ENCODE results near the gene FEM1B.

FEM1B gene

GRCh38 chr15:68259883-68260282, 17.7 kb upstream of the FEM1B start:
- no peak for DNase-seq (ENCODE audit: low read depth in 2 of 2)

- no peak for DNase-seq (ENCODE audit: low read depth in 2 of 2)
These were observed 16.3 kb upstream of the FEM1B start for GRCh38 chr15:68261241-68261640.

- no peak for DNase-seq (ENCODE audit: low read depth in 2 of 2)
These were observed 15.6 kb upstream of the FEM1B start for GRCh38 chr15:68261980-68262379.

- DNase-seq (ENCODE audit: low read depth in 2 of 2): no peak
These were observed 14.8 kb upstream of the FEM1B start for GRCh38 chr15:68262514-68263356.

GRCh38 chr15:68264282-68264681, 13.3 kb upstream of the FEM1B start:
- no peak for DNase-seq (ENCODE audit: low read depth in 2 of 2)

- no peak for DNase-seq (ENCODE audit: low read depth in 2 of 2)
These were observed 12.5 kb upstream of the FEM1B start for GRCh38 chr15:68265081-68265480.

GRCh38 chr15:68265674-68266073, 11.9 kb upstream of the FEM1B start:
- DNase-seq (ENCODE audit: low read depth in 2 of 2): no peak

GRCh38 chr15:68268405-68268804, 9.1 kb upstream of the FEM1B start:
- DNase-seq (ENCODE audit: low read depth in 2 of 2): no peak

- no peak for DNase-seq (ENCODE audit: low read depth in 2 of 2)
These were observed 5.6 kb upstream of the FEM1B start for GRCh38 chr15:68271854-68272471.

- no peak for DNase-seq (ENCODE audit: low read depth in 2 of 2)
These were observed 4.7 kb upstream of the FEM1B start for GRCh38 chr15:68272721-68273271.

- no peak for DNase-seq (ENCODE audit: low read depth in 2 of 2)
These were observed 3.2 kb upstream of the FEM1B start for GRCh38 chr15:68274201-68274848.

GRCh38 chr15:68275165-68275746, 2.3 kb upstream of the FEM1B start:
- DNase-seq (ENCODE audit: low read depth in 2 of 2): no peak

- DNase-seq (ENCODE audit: low read depth in 2 of 2): no peak
These were observed 877 bp upstream of the FEM1B start for GRCh38 chr15:68276668-68277067.

- peak in 1 of 2 donors; percentile 17 for DNase-seq (ENCODE audit: low read depth in 2 of 2)
These were observed 378 bp upstream of the FEM1B start for GRCh38 chr15:68277131-68277602.

- DNase-seq (ENCODE audit: low read depth in 2 of 2): peak in 1 of 2 donors; percentile 41
These were observed 725 bp downstream of the FEM1B start for GRCh38 chr15:68278345-68278594.

- no peak for DNase-seq (ENCODE audit: low read depth in 2 of 2)
These were observed 1.3 kb downstream of the FEM1B start for GRCh38 chr15:68278595-68279405.

GRCh38 chr15:68279779-68280753, 2.5 kb downstream of the FEM1B start:
- no peak for DNase-seq (ENCODE audit: low read depth in 2 of 2)

- DNase-seq (ENCODE audit: low read depth in 2 of 2): no peak
These were observed 3.5 kb downstream of the FEM1B start for GRCh38 chr15:68281008-68281407.

GRCh38 chr15:68283401-68283800, 5.9 kb downstream of the FEM1B start:
- no peak for DNase-seq (ENCODE audit: low read depth in 2 of 2)

- no peak for DNase-seq (ENCODE audit: low read depth in 2 of 2)
These were observed 7.2 kb downstream of the FEM1B start for GRCh38 chr15:68284616-68285258.
